Esophagus muscularis mucosa (tissue), 4 donors: ENCODE measurements around the gene PAQR7. TPM values are rescaled to one million over a fixed set of nuclear protein-coding genes. Genes with fewer than 3 reads are reported as not detected.

Experiments
- DNase-seq: peaks from one replicate; pipeline ENCODE4 v3.0.0-alpha.2; 2017; ENCODE audit errors: extremely low spot score
- H3K27ac ChIP-seq, 4 donors: fragments of 200-600 bp; sonication (generic); replicated peaks in 1 of 4; 1 replicate in 3 of 4; 2 replicates in 1 of 4; pipeline ENCODE4 v1.5.1; 2016 to 2019; ENCODE audit warnings: mild to moderate bottlenecking in 1 of 4
- H3K27me3 ChIP-seq, 4 donors: fragments of 200-600 bp; sonication (generic); one replicate each; pipeline versions ENCODE4 v1.5.1 to v1.6.0; 2016 to 2019
- H3K36me3 ChIP-seq, 4 donors: fragments of 200-600 bp; sonication (generic); one replicate each; pipeline ENCODE4 v1.5.1; 2016 to 2019
- H3K4me1 ChIP-seq, 4 donors: fragments of 200-600 bp; sonication (generic); one replicate each; pipeline ENCODE4 v1.5.1; 2016 to 2019
- H3K4me3 ChIP-seq, 4 donors: fragments of 200-600 bp; sonication (generic); 1 replicate in 2 of 4; 2 replicates in 2 of 4; pipeline ENCODE4 v1.5.1; 2016 to 2019; ENCODE audit warnings: mild to moderate bottlenecking in 4 of 4, moderate library complexity in 1 of 4
- H3K9me3 ChIP-seq, 4 donors: fragments of 200-600 bp; sonication (generic); 1 replicate in 3 of 4; 2 replicates in 1 of 4; pipeline ENCODE4 v1.5.1; 2016 to 2019
- CTCF ChIP-seq, 3 experiments: fragments of 200-600 bp in 2 of 3; fragments of 450-650 bp in 1 of 3; sonication (generic) in 2 of 3; IDR thresholded peaks; one replicate each; pipeline ENCODE4 v1.5.1; 2017 to 2019; ENCODE audit warnings: antibody characterized with exemption in 3 of 3, mild to moderate bottlenecking in 2 of 3, moderate library complexity in 1 of 3
- EP300 ChIP-seq: sonication (generic); formaldehyde crosslinking; IDR thresholded peaks from one replicate; pipeline ENCODE4 v1.6.1; 2017; ENCODE audit warnings: antibody characterized with exemption
- POLR2A ChIP-seq: fragments of 450-650 bp; IDR thresholded peaks from one replicate; pipeline ENCODE4 v1.6.1; 2017; ENCODE audit warnings: antibody characterized with exemption, moderate library complexity, mild to moderate bottlenecking, low read depth
- POLR2AphosphoS5 ChIP-seq, 2 donors: sonication (generic); formaldehyde crosslinking; IDR thresholded peaks; one replicate each; pipeline ENCODE4 v1.6.1; 2017; ENCODE audit warnings: antibody characterized with exemption in 2 of 2
- WGBS: methylation state at CpG from one replicate; pipeline ENCODE4 v1.1.5; 2018; 5-methylcytosine and 5-hydroxymethylcytosine counted together
- intact Hi-C: fragments of 100-400 bp; cut with DNase I; formaldehyde crosslinking; loops from one replicate; pipeline ENCODE4 v1.15.1; 2023
- total RNA-seq, 4 donors: library from RNA; depleted of rRNA; stranded (reverse); fragments of >200 nt; gene quantifications; one replicate each; pipeline versions ENCODE4 v1.1.0 to v1.2.1, GENCODE V29; 2016

Gene PAQR7
- total RNA-seq, 4 donors from 2014 or later, result 4.6 to 9.3 (median 8.0) TPM

DNA sequence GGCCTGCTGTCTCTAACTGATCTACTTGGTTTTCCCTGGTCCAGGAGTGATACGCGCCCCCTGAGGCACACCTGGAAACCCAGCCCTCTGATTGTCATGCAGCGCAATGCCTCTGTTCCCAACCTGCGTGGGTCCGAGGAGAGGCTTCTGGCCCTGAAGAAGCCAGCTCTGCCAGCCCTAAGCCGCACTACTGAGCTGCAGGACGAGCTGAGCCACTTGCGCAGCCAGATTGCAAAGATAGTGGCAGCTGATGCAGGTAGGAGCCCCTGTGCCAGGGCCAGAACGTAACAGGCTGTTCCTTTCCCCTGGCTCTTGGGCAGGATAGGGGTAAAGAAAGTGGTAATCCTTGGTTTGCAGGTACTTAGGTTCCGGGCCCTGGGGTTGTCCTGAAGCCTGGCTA lies 48.9 kb downstream of the PAQR7 start:
- Histone ChIP-seq H3K27me3 (no peaks in the 10 kb centered on the region), H3K36me3 (peaks cover 57 to 74% (median 61%) of the 10 kb centered on the region in 4 donors), H3K27ac (no peak overlapping the region), H3K9me3 (no peaks in the 10 kb centered on the region), H3K4me1 (peaks cover 9 to 38% (median 23%) of the 10 kb centered on the region in 4 donors), H3K4me3 (no peak overlapping the region)
- intact Hi-C loops, result no loop called here
- TF ChIP-seq POLR2AphosphoS5 (IDR thresholded peaks at IDR 0.05) (no peak), EP300 (no peak), CTCF (IDR thresholded peaks at IDR 0.05) (no peak), POLR2A (no peak)
- 96% methylated on average over 4 of the region's 10 CpGs for WGBS
- DNase-seq, result no peak

DNA sequence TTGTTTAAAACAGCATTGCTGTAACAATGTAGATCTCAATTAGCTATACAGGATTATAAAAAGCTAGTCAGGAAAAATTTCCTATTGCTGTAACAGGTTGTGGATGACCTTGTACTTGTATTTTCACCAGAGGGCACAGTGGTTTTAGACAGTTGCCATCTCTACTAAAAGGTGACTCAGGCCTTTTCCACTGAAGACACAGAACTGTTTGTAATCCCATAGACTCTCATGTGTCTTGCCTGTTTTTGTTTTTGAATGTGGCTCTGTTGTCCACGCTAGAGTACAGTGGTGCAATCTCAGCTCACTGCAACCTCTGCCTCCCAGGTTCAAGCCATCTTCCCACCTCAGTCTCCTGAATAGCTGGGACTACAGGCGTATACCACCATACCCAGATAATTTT lies 49.9 kb downstream of the PAQR7 start:
- TF ChIP-seq POLR2AphosphoS5 (IDR thresholded peaks at IDR 0.05) (no peak), EP300 (no peak), CTCF (IDR thresholded peaks at IDR 0.05) (no peak), POLR2A (no peak)
- 100% methylated on average over 2 of the region's 2 CpGs for WGBS
- intact Hi-C loops, result no loop called here

DNA sequence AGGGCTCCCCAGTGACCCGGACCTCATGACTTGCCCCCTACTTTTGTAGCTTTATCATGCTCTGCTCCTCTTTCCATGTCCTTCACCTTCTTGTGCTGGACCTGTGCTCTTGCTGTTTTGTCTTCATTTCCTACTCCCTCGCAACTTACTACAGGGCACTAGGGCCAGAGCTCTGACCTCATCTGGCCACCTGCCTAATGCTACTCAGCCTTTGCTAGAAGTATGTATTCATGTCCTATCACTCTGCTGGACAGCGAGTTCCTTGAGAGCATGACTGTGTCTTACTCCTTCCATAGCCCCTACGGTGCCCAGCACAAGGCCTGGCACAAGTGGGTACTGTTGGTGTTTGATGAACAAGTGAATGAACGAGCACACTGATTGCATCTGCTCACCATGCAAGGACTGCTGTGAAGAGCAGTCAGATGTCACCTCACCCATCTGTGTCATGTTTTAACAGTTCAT lies 53.8 kb downstream of the PAQR7 start:
- DNase-seq, result no peak
- Histone ChIP-seq H3K27ac (peak overlapping the region; percentile 89 to 96 (median 92)), H3K27me3 (no peaks in the 10 kb centered on the region), H3K36me3 (peaks cover 8 to 28% (median 14%) of the 10 kb centered on the region in 4 donors), H3K4me1 (peaks cover 31 to 69% (median 48%) of the 10 kb centered on the region in 4 donors), H3K9me3 (no peaks in the 10 kb centered on the region), H3K4me3 (peak overlapping the region; percentile 80 to 91 (median 89))
- WGBS, result 58% methylated on average over 4 of the region's 5 CpGs
- intact Hi-C loops, result loop anchor here (5.0 kb wide), 2 partner anchors 76 to 176 kb away; partner anchors contain the start of gene PAFAH2
- TF ChIP-seq CTCF (IDR thresholded peaks at IDR 0.05), result no peak
- no peak for TF ChIP-seq POLR2AphosphoS5 (IDR thresholded peaks at IDR 0.05)
- no peak for TF ChIP-seq EP300
- TF ChIP-seq POLR2A, result no peak

More for the DNA sequence above, 49.9 kb downstream of the PAQR7 start:
- no peaks in the 10 kb centered on the region for H3K9me3 ChIP-seq
- H3K27ac ChIP-seq, result no peak overlapping the region
- no peak for DNase-seq
- H3K36me3 ChIP-seq, result peaks cover 47 to 64% (median 51%) of the 10 kb centered on the region in 4 donors
- no peaks in the 10 kb centered on the region for H3K27me3 ChIP-seq
- H3K4me3 ChIP-seq, result no peak overlapping the region
- peaks cover 17 to 48% (median 33%) of the 10 kb centered on the region in 4 donors for H3K4me1 ChIP-seq

DNA sequence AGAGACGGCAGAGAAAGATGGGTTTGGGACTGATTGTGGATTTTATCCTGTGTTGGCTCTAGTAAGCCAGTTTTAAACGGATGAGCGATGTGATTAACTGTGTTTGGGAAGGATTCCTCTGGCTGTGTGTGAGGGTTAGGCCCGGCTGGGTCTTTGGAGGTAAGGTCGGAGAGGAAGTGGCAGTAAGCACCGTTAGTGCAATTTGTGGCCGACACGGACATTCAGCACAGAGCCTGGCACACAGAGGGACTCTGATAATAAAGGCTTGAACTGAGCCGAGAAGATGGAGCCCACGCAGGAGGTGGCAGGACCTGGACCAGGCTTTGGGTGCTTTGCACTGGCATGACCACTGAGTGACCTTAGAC lies 54.4 kb downstream of the PAQR7 start:
- TF ChIP-seq POLR2A, result no peak
- TF ChIP-seq POLR2AphosphoS5 (IDR thresholded peaks at IDR 0.05), result no peak
- no peak for TF ChIP-seq EP300
- no peak for TF ChIP-seq CTCF (IDR thresholded peaks at IDR 0.05)
- peak overlapping the region; percentile 89 to 96 (median 92) for H3K27ac ChIP-seq
- no peak for DNase-seq
- peaks cover 2 to 28% (median 14%) of the 10 kb centered on the region in 4 donors for H3K36me3 ChIP-seq
- intact Hi-C loops, result loop anchor here (5.0 kb wide), 2 partner anchors 76 to 176 kb away; partner anchors contain the start of gene PAFAH2
- H3K4me1 ChIP-seq, result peaks cover 31 to 69% (median 48%) of the 10 kb centered on the region in 4 donors
- no peaks in the 10 kb centered on the region for H3K27me3 ChIP-seq
- H3K9me3 ChIP-seq, result no peaks in the 10 kb centered on the region
- WGBS, result 34% methylated on average over 9 of the region's 10 CpGs
- H3K4me3 ChIP-seq, result peak overlapping the region; percentile 80 to 91 (median 89)
